ENCODE data around the gene RILP.

Gene RILP

GRCh38 chr17:1647802-1648171, 1.9 kb downstream of the RILP start:
- no peak for DNase-seq

DNA sequence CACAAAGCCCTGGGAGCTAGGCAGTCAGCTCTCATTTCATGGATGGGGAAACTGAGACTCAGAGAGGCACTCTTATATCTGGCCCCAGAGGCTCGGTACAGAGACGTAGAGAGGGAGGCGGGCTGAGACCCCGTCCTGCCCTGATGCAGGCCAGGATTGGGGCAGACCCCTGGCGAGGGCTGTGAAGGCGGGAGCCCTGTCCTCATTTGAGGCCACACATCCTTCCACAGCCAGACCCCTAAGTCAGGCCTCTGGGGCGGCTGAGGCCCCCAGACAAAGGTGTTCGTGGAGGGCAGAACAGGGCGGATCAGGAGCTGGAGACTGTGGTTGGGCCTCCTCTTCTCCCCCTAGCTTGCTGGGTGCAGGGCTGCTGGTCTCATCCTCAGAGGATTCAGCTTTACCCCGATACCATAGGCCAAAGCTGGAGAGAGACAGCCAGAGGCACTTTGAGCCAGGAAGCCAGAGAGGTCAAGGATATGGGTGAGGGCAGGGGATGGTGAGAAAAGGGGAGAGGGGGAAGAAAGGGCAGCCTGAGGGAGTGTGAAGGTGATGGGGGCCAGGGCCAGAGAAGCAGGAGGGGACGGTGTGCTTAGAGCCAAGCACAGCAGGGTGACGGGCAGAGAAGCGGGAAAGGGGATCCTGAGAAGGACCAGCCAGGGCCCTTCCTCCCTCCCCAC, 3.3 kb downstream of the RILP start:
- DNase-seq, result no peak

- no peak for DNase-seq
Measured at GRCh38 chr17:1645207-1646171, 4.2 kb downstream of the RILP start, which contains the start of gene SCARF1. Gene SCARF1 (minus strand): TSS chr17:1645732. CDS start chr17:1645697, 35 bp downstream.

GRCh38 chr17:1644493-1645206, 5.0 kb downstream of the RILP start:
- DNase-seq, result no peak

DNA sequence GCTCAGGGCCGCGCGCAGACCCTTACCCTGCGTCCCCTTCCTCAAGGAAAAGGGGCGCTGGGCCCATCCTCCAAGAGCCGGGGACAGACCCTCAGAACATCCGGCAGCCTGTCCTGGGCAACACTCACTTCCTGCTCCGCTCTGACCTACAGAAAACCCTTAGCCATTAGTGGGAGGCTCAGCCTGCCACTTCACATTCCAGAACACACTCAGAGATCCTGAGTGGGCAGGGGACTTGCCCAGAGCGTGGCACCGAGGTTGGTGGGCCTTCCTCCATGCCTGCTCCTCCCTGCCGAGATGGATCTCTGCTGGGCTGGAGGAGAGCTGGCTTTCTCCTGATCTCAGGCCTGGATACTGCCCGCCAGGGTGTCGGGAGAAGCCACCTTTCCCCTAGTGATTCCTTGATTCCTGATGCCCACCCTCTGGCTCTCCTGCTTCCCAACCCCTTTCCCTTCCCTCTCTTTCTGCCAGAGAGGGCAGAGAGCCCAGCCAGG, 5.6 kb downstream of the RILP start:
- no peak for DNase-seq

DNA sequence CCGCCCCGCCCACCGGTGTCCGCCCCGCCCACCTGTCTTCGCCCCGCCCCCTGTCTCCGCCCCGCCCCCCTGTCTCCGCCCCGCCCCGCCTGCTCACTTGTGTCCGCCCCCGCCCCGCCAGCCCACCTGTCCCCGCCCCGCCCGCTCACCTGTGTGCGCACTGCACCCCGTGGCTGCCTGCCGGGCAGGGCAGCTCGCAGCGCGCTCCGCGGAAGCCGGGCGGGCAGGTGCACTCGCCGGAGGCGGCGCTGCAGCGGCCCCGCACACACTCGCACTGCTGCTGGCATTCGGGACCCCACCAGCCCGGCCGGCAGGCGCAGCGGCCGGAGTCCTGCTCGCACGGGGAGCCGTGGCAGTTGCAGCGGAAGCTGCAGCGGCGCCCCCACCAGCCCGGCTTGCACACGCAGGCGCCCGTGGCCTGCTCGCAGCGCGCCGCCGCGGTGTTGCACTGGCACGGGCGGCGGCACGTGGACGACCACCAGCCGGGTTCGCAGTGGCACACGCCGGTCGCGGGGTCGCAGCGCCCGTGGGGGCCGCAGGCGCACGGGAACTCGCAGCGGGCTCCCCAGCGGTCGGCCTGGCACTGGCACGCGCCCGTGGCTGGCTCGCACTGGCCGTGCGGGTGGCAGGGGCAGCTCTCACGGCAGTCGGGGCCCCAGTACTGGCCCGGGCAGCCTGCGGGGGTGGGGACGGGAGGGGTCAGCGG, 6.2 kb downstream of the RILP start:
- DNase-seq, result peak in 3 of 4 experiments; percentile 36 to 64 (median 41)

- DNase-seq, result no peak
Measured at GRCh38 chr17:1641065-1641403, 8.6 kb downstream of the RILP start.

DNA sequence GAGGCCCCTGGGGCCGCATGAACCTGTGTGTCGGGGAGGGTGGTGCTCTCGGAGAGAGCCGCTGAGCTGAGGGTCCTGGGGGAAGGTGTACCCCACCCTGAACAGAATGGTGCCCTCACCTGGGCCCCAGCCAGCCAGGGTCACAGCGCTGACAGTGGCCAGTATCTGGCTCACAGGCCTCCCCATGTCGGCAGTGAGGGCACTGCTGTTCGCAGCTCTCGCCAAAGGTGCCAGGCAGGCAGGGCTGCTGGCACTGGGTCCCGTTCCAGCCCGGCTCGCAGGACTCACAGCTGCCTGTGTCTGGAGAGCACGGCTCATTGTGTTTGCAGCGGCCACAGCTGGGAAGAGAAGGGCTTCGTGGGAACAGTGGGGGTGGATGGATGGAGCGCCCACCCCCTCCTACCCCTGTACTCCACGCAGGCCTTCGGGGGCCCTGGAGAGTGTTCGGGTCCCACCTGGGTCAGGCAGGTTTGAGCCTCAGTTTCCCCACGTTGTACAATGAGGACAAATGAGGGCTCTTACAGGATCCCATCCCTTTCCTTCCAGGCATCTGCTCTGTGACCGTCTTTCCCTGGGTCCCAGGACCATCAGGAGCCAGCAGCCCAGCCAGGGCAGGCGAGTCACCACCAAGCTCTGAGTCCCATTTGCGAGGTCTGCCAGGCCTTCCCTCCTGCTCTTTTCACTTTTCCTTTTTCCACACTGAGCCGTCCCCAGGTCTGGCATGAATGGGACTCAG, 9.2 kb downstream of the RILP start:
- no peak for DNase-seq

DNA sequence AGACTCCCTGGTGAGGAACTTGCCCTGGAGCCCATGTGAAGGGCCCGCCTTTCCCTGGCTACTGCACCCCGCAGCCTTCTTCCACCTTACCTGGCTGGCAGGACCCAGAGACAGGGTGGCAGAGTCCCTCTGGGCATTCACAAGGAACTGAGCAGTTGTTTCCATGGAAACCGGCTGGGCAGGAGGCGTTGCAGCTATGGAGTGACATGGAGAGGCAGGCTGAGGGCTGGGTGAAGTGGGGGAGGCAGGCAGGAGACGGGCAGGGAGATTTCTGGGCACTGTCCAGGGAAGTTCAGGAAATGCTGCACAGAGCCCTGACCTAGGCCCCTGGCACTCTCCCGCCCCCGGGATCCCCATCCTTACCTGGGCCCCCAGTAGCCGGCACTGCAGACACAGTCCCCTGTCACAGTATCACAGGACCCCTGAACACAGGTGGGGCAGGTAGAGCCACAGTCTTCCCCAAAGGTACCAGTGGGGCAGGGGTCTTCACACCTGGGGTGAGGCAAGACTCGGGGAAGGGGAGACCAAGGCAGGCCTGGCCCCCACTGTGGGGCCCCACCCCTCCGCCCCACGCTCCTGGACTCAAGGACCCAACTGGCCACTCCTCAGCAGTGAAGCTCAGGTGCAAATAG, 10.0 kb downstream of the RILP start:
- DNase-seq, result no peak

DNA sequence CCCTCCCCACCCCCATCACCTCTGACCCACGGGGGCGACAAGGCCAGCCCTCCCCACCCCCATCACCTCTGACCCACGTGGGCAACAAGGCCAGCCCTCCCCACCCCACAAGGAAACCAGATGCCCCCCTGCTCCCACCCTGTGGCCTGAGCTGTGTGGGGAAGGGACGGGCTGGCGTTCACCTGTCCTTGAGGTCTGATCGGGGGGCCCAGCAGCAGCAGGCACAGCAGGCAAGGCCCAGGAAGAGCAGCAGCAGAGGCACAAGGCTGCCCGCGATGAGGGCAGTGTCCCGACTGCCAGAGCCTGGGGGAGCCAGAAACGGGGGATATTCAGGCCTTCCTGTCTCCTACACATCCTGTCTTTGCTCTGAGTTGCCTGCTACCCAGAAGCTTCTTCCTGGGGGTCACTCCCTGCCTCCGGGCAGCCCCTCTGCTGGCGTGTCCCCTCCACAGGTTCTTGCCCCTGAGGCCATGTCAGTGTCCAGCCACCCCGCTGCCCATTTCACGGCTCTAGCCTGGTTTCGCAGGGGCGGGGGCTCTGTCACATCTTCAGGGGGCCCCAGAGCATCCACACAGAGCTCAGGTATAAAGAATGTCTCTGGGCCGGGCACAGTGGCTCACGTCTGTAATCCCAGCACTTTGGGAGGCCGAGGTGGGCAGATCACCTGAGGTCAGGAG, 10.9 kb downstream of the RILP start:
- DNase-seq, result no peak

DNA sequence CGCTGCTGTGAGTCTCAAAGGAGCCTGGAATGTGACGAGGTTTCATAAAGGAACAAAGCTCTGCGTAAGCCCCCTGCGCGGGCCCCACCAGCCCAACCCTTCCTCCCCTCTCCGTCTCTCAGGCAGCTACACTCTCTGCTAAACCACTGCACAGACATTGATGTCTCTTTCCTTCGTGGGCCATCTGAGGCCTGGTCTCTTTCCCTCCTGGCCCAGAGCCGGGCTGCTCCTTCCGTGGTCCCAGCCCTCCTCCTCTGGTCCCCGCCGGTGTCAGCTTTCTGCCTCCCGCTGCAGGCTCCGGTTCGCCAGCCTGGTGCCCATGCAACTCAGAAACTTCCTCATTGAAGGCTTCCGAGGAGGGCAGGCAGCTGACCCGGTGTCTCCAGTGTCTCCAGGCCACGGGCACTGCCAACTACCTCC, 11.5 kb downstream of the RILP start:
- DNase-seq, result no peak

DNA sequence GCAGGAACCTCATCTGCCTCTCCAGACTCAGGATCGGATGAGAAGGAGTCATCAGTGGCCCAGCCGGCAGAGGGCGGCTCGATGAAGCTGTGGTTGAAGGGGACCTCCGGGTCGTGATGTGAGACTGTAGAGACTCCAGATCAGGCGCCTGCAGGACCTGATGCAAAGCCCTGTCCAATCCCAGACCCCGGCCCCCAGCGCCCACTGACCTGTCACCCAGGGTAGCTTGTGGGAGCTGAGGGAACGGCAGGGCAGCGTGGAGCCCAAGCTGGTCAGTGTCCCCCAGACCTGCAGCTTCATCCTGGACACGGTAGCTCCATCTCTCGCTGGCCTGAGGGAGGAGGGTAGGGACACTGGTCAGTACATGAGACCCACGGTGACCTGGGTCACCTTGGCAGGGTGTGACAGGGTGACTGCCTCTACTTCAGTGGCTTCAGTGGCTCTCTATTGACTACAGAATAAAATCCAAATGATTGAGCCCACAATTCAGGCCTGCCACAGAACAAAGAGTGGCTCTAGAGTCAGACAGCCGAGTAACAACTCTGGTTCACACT, 12.9 kb downstream of the RILP start:
- DNase-seq, result no peak

- DNase-seq, result no peak
Measured at GRCh38 chr17:1635675-1636465, 13.8 kb downstream of the RILP start.

DNA sequence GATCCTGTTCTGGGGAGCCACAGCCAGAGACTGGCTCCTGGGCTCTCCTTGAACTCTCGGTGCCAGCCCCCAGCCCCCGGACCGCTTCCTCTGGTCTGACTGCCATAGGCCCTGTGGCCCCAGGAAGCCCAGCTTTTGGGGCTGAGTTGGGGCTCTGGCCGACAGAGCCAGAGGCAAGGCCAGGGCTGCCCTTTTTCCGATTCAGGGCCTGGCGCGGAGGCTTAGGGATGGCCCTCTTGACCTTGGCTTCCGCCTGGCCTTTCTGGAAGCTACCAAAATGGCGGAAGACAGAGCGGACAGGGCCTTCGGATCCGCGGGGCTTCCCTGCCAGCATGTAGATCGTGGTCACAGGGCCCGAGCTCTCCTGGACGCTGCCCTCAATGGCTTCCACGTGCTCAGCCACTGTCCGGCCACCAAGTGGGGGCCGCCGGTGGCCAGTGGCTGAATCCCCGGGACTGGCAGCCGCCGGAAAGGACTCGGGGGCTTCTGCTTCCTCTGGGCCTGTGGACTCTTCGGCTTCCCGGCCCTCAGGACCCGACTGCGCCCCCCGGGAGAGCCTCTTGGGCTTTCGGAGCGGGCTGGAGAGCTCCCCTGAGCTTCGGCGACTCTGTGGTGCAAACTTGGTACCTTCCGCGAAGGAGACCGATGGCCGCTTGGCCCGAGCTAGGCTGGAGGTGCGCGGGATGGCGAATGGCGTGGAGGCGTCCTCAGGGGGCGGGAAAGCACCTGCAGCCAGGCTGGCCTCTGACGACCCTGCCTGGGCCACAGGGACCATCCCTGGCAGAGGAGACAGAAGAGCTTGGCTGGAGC, 14.6 kb downstream of the RILP start:
- DNase-seq, result no peak

DNA sequence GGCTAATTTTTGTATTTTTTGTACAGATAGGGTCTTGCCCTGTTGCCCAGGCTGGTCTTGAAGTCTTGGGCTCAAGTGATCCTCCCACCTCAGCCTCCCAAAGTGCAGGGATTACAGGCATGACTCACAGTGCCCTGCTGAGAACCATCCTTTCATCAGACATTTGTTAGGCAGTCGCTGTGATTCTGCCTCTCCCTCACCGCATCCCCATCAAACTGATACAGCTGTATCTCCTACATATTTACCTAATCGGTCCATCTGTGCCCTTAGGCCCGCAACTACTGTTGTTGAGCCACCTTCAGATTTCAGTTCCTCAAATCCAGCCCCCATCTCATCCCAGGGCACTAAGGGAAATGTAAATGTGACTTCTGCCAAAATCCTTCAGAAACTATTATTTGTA, 19.0 kb downstream of the RILP start:
- no peak for DNase-seq

GRCh38 chr17:1629504-1630310, 20.0 kb downstream of the RILP start:
- peak; percentile 21 to 59 (median 38) for DNase-seq

GRCh38 chr17:1628856-1629503, 20.7 kb downstream of the RILP start:
- DNase-seq, result peak; percentile 71 to 85 (median 79)
